ENCODE results near the gene FCAMR.
A peak's percentile ranks its signal among the peaks of the same experiment; 100 is the strongest.

FCAMR gene

DNA sequence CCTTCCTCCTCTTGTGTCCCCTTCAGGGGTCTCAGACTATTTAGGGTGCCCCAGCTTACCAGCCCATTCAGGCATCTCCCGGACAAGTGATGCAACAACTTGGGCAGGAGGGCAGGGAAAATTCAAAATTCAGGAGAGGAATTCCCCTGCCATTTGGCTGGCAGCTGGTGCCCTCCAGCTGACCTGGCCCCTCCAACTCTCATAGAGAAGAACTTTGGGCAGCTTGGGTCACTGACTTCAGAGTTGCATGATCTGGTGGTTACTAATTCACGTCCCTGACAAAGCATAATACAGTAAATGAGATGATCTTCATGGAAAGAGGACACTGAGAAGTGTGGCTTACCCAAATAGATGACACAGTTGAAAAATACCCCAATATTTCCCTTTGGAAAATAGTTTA, at the start of gene FCAMR:
Gene FCAMR, minus strand, starts transcription at position 15 of the 400 bp plus-strand sequence. CDS start 335 bp downstream, outside the sequence.
- no peak for DNase-seq

DNA sequence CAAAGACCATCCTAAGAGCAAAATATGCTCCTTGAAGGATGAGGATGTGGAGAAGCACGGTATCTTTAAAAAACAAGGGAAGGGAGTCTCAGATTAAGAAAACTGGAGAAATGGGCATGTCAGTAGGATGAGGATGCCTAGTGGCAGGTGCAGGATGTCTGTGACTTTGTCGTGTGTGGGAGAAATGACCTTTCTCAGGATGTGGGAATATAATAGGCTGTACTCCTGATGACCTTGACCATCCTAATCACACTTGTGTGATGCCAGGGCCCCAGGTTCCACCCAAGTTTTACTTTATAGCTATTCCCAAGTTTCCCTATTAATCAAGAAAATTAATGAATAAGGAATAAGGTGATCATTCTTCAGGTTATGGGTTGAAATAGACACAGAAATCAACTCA, 49.4 kb upstream of the FCAMR start:
- DNase-seq = no peak

GRCh38 chr1:207019161-207019560, 48.9 kb upstream of the FCAMR start:
- DNase-seq = no peak

DNA sequence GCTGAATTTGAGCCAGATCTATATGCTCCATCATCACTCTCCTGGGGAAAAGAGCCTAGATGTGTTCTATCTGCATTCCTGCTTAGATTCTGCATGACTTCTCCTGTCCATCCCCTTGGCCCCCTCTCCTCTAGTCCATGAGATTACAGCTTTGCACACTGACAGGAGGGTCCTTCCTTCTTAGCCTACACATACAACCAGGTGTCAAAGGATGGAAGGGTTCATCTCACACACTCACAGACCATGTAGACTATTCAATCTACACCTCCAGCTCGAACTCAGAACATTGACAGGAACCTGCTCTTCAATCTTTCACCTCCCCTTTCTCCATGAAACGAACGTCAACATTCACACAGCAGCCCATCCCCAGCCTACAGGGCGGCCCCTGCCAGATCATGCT, 48.4 kb upstream of the FCAMR start:
- no peak for DNase-seq

DNA sequence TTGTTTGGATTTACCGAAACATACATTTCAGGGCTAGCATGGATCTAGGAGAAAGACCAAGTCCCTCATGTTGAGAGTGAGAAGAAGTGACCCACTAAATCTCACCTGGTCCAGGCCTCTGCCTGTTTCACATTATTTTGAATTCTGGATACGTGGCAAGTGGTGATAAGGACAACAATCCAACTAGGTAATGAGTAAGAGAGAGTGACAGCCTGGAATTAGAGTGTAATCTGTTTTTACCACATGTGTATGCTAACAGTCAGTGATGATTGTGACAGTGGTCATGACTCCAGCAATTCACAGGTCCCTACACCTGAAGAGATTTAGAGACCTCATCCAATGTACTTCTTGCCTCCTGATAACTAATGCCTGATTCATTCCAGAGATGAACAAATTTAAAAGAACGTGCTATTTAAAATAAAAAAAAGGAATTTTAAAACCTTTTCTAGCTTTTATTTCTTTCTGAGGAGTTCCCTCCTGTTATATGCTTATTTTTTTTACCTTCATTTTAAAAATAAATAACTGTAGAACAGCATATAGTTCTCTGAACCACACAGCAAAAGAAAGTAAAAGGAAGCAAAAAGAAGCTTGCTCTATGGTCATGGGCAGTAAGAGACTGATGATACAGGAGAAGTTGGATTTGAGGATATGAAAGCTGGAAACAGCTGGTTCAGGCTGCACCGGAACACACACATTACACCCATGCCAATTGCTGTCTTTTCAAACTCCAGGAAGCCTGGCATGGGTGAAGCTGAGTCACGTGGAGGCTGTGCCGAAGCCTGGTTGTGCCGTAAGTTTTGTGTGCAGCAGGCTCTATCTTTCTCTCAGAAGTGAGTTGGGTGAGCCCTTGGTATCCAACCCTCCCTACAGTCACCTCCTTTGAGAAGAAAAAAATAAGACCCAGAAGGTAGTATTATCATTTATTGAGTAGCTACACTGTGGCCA, 47.6 kb upstream of the FCAMR start:
- DNase-seq = no peak

DNA sequence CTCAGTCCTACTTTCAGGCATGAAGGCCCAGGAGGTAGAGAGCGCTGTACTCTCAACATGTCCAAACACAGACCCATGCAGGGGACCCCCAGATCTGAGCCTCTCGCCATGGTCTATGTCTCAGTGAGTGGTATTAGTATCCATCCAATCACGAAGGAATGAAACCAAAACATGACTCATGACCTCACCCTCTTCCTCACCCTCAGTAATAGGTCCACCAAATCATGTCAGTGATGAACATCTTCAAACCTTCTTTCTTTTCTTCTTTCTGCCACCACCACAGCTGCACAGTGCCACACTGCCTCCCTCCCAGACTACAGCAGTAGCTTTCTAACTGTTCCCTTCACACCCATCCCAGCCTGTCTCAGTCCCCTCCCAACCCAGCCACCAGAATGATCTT, 45.5 kb upstream of the FCAMR start:
- no peak for DNase-seq

GRCh38 chr1:207014728-207015127, 44.5 kb upstream of the FCAMR start:
- no peak for DNase-seq

DNA sequence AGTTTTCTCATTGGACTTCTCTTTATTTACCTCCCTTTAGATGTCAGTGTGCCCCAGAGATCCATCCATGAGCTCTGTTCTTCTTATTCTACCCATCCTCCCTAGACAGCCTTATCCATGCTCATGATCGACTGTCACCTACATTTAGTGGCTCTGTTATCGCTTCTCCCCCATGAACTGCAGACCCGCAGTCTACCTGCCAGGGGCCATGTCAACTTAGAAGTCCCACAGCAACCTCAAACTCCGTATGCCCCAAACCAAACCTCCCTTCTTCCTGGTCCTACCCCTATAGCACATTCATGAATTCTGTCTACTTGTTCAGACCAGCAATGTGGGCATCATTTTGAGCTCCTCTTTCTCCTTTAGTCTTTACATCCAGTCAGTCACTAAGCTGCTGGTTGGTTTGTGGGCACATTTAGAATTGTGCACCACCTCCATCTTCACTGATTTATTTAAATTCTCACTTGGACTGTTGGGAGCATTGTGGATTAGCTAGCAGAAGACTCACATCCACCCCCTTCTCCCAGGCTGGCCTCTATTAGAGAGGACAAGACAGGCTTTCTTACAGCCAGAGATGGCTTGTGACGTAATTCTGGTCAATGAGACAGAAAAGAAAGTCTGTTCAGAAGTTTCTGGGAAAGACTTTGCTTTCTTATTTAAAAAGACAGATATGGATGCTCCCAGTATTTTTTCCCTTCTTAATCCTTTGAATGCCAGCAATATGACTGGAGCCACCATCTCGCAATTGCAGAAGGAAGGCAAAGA, 43.2 kb upstream of the FCAMR start:
- DNase-seq = no peak

DNA sequence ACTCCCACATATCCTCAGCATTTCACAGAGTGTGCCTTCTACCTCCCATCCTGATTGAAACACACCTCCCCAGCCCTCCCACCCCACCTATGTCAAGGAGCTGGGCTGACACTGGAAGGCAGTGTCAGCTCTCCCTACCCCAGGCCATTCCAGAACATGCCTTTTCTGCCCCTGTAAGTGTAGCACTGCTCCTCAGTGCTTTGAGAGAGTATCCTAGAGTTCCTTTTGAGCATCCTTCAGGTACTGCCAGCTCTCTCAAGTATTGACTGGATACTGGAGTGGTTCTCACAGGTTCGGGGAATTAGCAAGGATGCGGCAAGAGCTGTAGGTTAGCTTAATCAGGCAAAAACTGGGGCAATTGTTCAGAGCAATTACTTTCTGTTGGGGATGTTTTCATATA, 40.5 kb upstream of the FCAMR start:
- no peak for DNase-seq

- DNase-seq = no peak
Measured at GRCh38 chr1:207009945-207010344, 39.7 kb upstream of the FCAMR start.

DNA sequence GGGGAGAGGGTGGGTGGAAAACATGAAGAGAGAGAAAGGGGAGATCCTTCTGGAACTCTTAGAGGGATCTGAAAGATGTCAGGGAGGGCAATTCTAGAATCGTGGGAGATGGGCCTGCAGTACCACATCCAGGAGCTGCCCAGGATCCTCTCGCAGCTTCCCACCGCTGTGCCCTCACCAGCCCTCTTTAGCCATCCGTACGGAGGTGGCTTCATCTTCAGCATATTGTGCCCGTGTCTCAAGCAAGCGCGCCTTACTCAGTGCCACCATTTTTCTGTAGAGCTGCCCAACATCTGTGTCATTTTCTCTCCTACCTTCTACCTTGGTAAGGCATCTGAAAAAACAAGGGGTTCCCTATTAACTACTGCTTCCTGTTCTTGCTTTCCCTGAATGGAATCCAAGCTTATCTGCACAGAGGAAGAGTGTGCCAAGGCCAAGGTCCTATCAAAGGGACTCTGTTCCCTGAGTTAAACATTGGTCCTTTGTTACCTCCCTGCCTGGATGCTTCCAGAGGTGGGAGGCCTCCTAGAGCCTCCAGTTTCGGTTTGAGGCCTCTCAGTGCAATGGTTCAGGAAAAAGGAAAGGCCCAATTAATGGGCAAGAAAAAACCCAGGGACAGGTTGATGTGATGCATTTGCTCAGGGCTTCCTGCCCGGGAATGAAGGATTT, 39.1 kb upstream of the FCAMR start:
- DNase-seq = no peak

DNA sequence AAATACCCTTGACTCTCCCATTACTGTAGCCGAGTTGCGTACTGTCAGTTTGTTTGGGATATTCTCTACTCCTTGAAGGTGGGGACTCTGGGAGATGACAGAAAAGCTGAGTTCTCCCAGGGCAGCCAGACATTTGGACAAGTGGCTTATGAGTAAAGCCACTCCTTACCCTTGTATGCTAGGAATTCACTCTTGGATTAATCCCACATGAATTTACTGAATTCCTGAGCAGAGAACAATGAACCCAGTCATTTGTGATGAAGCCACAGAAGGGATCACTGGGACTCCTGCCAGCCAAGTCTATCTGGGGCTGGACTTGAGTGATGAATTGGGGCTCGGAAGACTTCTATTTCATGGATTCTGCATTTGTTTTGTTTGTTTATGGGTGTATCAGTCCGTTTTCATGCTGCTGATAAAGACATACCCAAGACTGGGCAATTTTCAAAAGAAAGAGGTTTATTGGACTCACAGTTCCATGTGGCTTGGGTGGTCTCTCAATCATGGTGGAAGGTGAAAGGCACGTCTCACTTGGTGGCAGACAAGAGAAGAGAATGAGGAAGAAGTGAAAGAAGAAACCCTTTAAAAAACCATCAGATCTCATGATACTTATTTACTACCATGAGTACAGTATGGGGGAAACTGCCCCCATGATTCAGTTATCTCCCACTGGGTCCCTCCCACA, 37.2 kb upstream of the FCAMR start:
- DNase-seq = no peak

DNA sequence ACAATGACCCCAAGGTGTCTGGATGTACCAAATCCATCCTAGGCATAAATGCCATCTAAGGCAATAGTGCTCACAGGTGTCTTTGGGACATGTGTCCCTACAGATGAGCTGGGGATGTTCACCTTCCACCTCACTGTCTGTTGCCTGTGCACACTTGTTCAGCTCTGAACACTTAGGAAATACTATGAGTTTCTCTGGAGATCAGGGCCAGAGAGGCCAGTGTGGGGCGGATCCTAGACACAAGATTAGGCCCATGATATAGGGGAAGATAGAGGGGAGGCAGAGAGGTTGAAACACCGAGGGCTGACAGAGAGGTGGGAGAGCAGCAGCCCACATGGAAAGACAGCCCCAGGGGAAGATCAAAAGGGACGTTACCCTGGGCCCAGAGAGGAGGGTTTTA, 36.7 kb upstream of the FCAMR start:
- no peak for DNase-seq

GRCh38 chr1:207006083-207006482, 35.8 kb upstream of the FCAMR start:
- DNase-seq = no peak

GRCh38 chr1:207004931-207005830, 34.9 kb upstream of the FCAMR start:
- DNase-seq = peak; percentile 36

- no peak for DNase-seq
Measured at GRCh38 chr1:207003210-207003609, 33.0 kb upstream of the FCAMR start.

DNA sequence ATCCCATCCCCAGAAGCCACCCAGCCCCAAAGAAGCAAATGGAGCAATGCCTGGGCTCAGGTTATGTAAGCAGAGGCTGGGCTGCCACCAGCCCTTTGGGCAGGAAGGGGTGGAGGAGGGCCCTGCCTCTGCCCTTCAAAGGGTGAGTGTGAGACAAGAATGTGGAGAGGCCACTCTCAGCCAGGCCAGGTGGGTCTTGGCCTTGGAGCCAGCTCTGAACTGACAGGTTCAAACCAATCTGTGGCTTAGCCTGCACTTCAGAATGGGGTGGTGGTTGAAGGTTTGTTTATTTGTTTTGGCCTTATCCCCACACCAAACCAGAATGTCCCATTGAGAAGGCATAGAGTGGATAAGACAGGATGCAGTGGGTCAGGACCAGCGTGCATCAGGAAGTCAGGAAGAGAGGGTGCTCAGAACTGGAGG, 32.5 kb upstream of the FCAMR start:
- DNase-seq = no peak

DNA sequence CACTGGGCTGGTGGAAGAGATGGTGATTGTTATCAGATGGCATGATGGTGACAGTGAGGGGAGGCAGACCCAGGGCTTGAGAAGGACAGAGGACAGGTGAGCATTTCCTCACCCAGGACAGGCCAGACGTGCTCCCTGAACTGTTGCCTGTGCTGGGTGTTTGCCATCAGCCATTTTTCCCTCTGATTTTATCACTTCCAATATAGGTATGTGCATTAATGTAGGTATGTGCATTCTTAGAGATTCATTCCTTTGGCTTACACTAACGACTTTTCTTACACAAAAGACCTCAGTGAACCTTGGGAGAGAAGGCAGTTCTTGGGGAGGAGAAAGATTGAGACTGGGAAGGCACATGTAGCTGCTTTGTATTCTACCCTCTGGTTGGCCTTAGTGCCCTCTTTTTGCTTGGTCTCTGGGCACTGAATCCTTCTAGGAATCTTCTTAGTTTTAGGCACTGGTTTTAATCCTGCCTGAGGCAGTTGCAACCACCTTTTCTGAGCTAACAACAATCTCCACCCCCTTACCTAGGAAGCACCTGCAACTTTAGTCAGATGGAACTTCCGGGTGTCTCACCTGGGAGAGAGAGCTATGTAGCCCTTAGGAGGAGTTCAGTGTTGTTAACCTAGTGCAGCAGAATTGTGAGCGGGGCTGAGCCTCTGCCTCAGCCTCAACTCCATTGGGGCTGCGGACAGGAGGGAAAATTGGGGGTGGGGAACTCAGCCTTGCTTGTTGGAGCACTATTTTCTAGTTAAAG, 31.4 kb upstream of the FCAMR start:
- DNase-seq = no peak

DNA sequence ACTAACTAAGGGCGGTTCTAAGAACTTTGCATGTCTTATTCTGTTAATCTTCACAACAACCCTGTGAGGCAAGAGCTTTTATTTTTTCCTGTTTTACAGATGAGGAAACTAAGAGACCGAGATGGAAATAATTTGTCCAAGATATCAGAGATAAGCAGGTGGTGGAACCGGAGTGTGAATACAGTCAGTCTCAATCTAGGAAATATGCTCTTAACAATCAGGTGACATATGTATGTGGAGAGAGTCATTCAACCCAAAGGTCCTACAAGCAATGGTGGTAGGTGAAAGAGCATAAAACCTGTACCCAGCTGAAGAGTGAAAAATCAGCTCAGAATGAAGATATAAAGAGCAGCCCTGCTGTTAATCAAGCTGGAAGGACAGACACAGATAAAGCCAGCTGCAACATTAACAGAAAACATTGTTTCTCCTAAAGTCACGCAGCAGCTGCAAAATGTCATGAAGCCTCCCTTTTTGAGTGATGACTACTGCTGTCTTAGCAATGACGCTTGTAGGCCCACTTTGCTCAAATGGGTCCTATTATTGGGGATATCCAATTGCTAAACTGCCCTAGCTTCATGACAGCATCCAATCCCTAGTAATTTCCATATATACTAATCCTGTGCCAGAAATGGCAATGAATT, 30.5 kb upstream of the FCAMR start:
- DNase-seq = no peak

- no peak for DNase-seq
Measured at GRCh38 chr1:206998816-206999215, 28.6 kb upstream of the FCAMR start.

All from stimulated activated CD4-positive, alpha-beta T cell treated with anti-CD3 and anti-CD28 coated beads, Interleukin-4, amount 100 ng/mL, for 1 hour (primary cell).